H1 (cell line): ENCODE results near the gene NDUFA13. TPM values are rescaled to one million over a fixed set of nuclear protein-coding genes. Genes with fewer than 3 reads are reported as not detected.

Experiments used
- CHD7 ChIP-seq: fragments of 300-600 bp; sonication (generic); IDR thresholded peaks from 2 replicates; pipeline ENCODE4 v1.7.1; 2012; ENCODE audit warnings: low read length, moderate library complexity, mild to moderate bottlenecking, inconsistent platforms; ENCODE audit not compliant: insufficient replicate concordance
- E2F6 ChIP-seq: IDR thresholded peaks from 2 replicates; pipeline ENCODE4 v1.6.1; 2012; ENCODE audit warnings: inconsistent platforms
- POLR2AphosphoS5 ChIP-seq: IDR thresholded peaks from 2 replicates; pipeline ENCODE4 v1.6.1; 2011; ENCODE audit warnings: low read depth, low read length
- SP4 ChIP-seq: IDR thresholded peaks from 2 replicates; pipeline ENCODE4 v1.6.1; 2012; ENCODE audit warnings: low read length, inconsistent platforms
- polyA plus RNA-seq, 7 experiments: library from polyadenylated mRNA; depleted of rRNA in 3 of 7; stranded (reverse) in 5 of 7; unstranded in 2 of 7; fragments of >200 nt in 5 of 7; fragments of 200-250 nt in 2 of 7; gene quantifications; 1 replicate in 5 of 7; 2 replicates in 1 of 7; 4 replicates in 1 of 7; pipeline versions ENCODE4 v1.2.1 to v1.2.3, GENCODE V29; 2011 to 2013; ENCODE audit warnings: missing spikeins in 2 of 7, mixed read lengths in 2 of 7
- total RNA-seq: library from RNA; stranded (reverse); fragmentation: NEBNext Ultra II Directional; extraction: Animal tissue kit (Norgen Biotek cat#: 25700); gene quantifications from 2 replicates; pipeline ENCODE4 v1.2.1, GENCODE V29; 2021

Gene NDUFA13
- total and polyA plus RNA-seq, 2 of the 8 experiments (the other 6 are each of a cell fraction or from before 2014, with no cell fraction given) = 413 to 1,105 TPM

GRCh38 chr19:19570571-19570970 lies 54.5 kb downstream of the NDUFA13 start (continued):
- no peak for TF ChIP-seq CHD7
- no peak for TF ChIP-seq SP4
- TF ChIP-seq POLR2AphosphoS5 = no peak
- TF ChIP-seq E2F6 = no peak
